H9 (cell line): ENCODE measurements around the gene STRIP1. TPM values are rescaled to one million over a fixed set of nuclear protein-coding genes. Genes with fewer than 3 reads are reported as not detected.
A peak's percentile ranks its signal among the peaks of the same experiment; 100 is the strongest.

Source experiments
- DNase-seq: peaks from one replicate; pipeline ENCODE4 v3.0.0-alpha.2; 2017
- H2AFZ ChIP-seq: one replicate; pipeline ENCODE4 v1.6.1; 2013; ENCODE audit warnings: mild to moderate bottlenecking, low read length, control low read depth, moderate library complexity
- H2AK5ac ChIP-seq: 2 replicates; pipeline ENCODE4 v1.6.1; 2013; ENCODE audit warnings: low read length, control low read depth, mixed read lengths; ENCODE audit not compliant: insufficient read length
- H2BK120ac ChIP-seq: one replicate; pipeline ENCODE4 v1.6.1; 2013; ENCODE audit warnings: low read depth, mild to moderate bottlenecking, low read length, control low read depth, inconsistent platforms; ENCODE audit not compliant: poor library complexity, severe bottlenecking
- H2BK12ac ChIP-seq: 2 replicates; pipeline ENCODE4 v1.6.1; 2013; ENCODE audit warnings: low read length, control low read depth, mixed read lengths, low read depth; ENCODE audit not compliant: insufficient read length
- H2BK15ac ChIP-seq: 2 replicates; pipeline ENCODE4 v1.6.1; 2013; ENCODE audit warnings: low read depth, low read length, control low read depth
- H2BK20ac ChIP-seq: one replicate; pipeline ENCODE4 v1.6.1; 2013; ENCODE audit warnings: low read depth, mild to moderate bottlenecking, low read length, control low read depth, inconsistent platforms; ENCODE audit not compliant: poor library complexity, severe bottlenecking
- H2BK5ac ChIP-seq: 2 replicates; pipeline ENCODE4 v1.6.1; 2013; ENCODE audit warnings: low read length, control low read depth, mixed read lengths; ENCODE audit not compliant: insufficient read length
- H3K14ac ChIP-seq: 2 replicates; pipeline ENCODE4 v1.6.1; 2013; ENCODE audit warnings: low read length, control low read depth; ENCODE audit not compliant: insufficient read depth
- H3K18ac ChIP-seq: 2 replicates; pipeline ENCODE4 v1.6.1; 2013; ENCODE audit warnings: low read depth, mild to moderate bottlenecking, mixed read lengths, low read length, control low read depth; ENCODE audit not compliant: insufficient read length
- H3K23ac ChIP-seq: 2 replicates; pipeline ENCODE4 v1.6.1; 2013; ENCODE audit warnings: low read length, control low read depth, mixed read lengths, low read depth; ENCODE audit not compliant: insufficient read length
- H3K23me2 ChIP-seq: 2 replicates; pipeline ENCODE4 v1.6.1; 2013; ENCODE audit warnings: low read depth, mild to moderate bottlenecking, mixed read lengths, low read length, control low read depth; ENCODE audit not compliant: insufficient read length, poor library complexity, severe bottlenecking
- H3K27ac ChIP-seq: 2 replicates; pipeline ENCODE4 v1.5.1; 2013; ENCODE audit warnings: low read length, control low read depth, mixed read lengths, low read depth; ENCODE audit not compliant: insufficient read length
- H3K27me3 ChIP-seq: 2 replicates; pipeline ENCODE4 v1.6.1; 2013; ENCODE audit warnings: low read length, control low read depth, inconsistent platforms; ENCODE audit not compliant: insufficient read depth
- H3K4ac ChIP-seq: 2 replicates; pipeline ENCODE4 v1.6.1; 2013; ENCODE audit warnings: low read depth, mild to moderate bottlenecking, control low read depth, inconsistent platforms, low read length, moderate library complexity
- H3K4me1 ChIP-seq: 2 replicates; pipeline ENCODE4 v1.6.1; 2013; ENCODE audit warnings: low read length, control low read depth, inconsistent platforms; ENCODE audit not compliant: insufficient read depth
- H3K4me2 ChIP-seq: 2 replicates; pipeline ENCODE4 v1.6.1; 2013; ENCODE audit warnings: low read length, control low read depth, mixed read lengths; ENCODE audit not compliant: insufficient read length, insufficient read depth
- H3K56ac ChIP-seq: 2 replicates; pipeline ENCODE4 v1.6.1; 2013; ENCODE audit warnings: low read depth, mild to moderate bottlenecking, mixed read lengths, low read length, control low read depth; ENCODE audit not compliant: insufficient read length
- H3K79me1 ChIP-seq: 2 replicates; pipeline ENCODE4 v1.6.1; 2013; ENCODE audit warnings: low read depth, mild to moderate bottlenecking, moderate library complexity, low read length, control low read depth, inconsistent platforms; ENCODE audit not compliant: insufficient read depth, poor library complexity, severe bottlenecking
- H3K79me2 ChIP-seq: 2 replicates; pipeline ENCODE4 v1.6.1; 2013; ENCODE audit warnings: low read length, control low read depth, inconsistent platforms; ENCODE audit not compliant: insufficient read depth
- H3K9ac ChIP-seq: 2 replicates; pipeline ENCODE4 v1.6.1; 2013; ENCODE audit warnings: low read length, control low read depth, mixed read lengths; ENCODE audit not compliant: insufficient read length; ENCODE audit errors: extremely low read depth
- H3K9me3 ChIP-seq: one replicate; pipeline ENCODE4 v1.6.1; 2013; ENCODE audit warnings: low read depth, low read length, inconsistent platforms; ENCODE audit not compliant: control insufficient read depth
- H3T11ph ChIP-seq: one replicate; pipeline ENCODE4 v1.6.1; 2013; ENCODE audit warnings: mild to moderate bottlenecking, low read length, control low read depth, inconsistent platforms
- H4K20me1 ChIP-seq: one replicate; pipeline ENCODE4 v1.6.1; 2013; ENCODE audit not compliant: control insufficient read depth, insufficient read length, insufficient read depth
- H4K5ac ChIP-seq: 2 replicates; pipeline ENCODE4 v1.6.1; 2013; ENCODE audit warnings: low read depth, mild to moderate bottlenecking, mixed read lengths, low read length, control low read depth; ENCODE audit not compliant: insufficient read length
- H4K8ac ChIP-seq: replicated peaks from 2 replicates; pipeline ENCODE4 v1.6.1; 2013; ENCODE audit warnings: low read length, control low read depth, mixed read lengths, low read depth; ENCODE audit not compliant: insufficient read length
- H4K91ac ChIP-seq: 2 replicates; pipeline ENCODE4 v1.6.1; 2013; ENCODE audit warnings: low read depth, mild to moderate bottlenecking, moderate library complexity, mixed read lengths, low read length, control low read depth; ENCODE audit not compliant: insufficient read length
- H3K27ac Mint-ChIP-seq, 3 experiments: 2 replicates in 2 of 3; 3 replicates in 1 of 3; pipeline ENCODE4 v1.8.0; 2020 to 2021; ENCODE audit warnings: mixed read lengths in 3 of 3, mild to moderate bottlenecking in 1 of 3, moderate library complexity in 1 of 3
- H3K27me3 Mint-ChIP-seq: 2 replicates; pipeline ENCODE4 v1.8.0; 2021; ENCODE audit warnings: low read depth, mild to moderate bottlenecking, moderate library complexity, mixed read lengths
- H3K36me3 Mint-ChIP-seq, 3 experiments: 2 replicates in 2 of 3; 3 replicates in 1 of 3; pipeline ENCODE4 v1.8.0; 2020 to 2021; ENCODE audit warnings: low read depth in 3 of 3, mixed read lengths in 3 of 3; ENCODE audit not compliant: insufficient read depth in 1 of 3
- H3K4me1 Mint-ChIP-seq, 2 experiments: 2 replicates each; pipeline ENCODE4 v1.8.0; 2020; ENCODE audit warnings: mixed read lengths in 2 of 2
- H3K4me3 Mint-ChIP-seq, 2 experiments: 2 replicates in 1 of 2; 3 replicates in 1 of 2; pipeline ENCODE4 v1.8.0; 2020 to 2021; ENCODE audit warnings: mild to moderate bottlenecking in 2 of 2, mixed read lengths in 2 of 2, moderate library complexity in 1 of 2
- H3K9me3 Mint-ChIP-seq, 2 experiments: 2 replicates in 1 of 2; 3 replicates in 1 of 2; pipeline ENCODE4 v1.8.0; 2020; ENCODE audit warnings: mild to moderate bottlenecking in 2 of 2, mixed read lengths in 2 of 2, moderate library complexity in 1 of 2
- WGBS: extraction: QIAGEN DNeasy Blood & Tissue Kit; methylation state at CpG from one replicate; pipeline ENCODE4 v1.1.7; 2013; ENCODE audit warnings: missing lambda C conversion rate, low lambda C conversion rate, mixed read lengths; ENCODE audit not compliant: insufficient read length; ENCODE audit errors: extremely low coverage; 5-methylcytosine and 5-hydroxymethylcytosine counted together
- total RNA-seq: library from RNA; stranded (reverse); gene quantifications from 2 replicates; pipeline ENCODE4 v1.2.1, GENCODE V29; 2021
- TF ChIP-seq, protein P1 (sequence below): fragments of 200-600 bp; sonication (generic); conservative IDR thresholded peaks from 3 replicates; pipeline ENCODE4 v1.8.0; 2021; ENCODE audit warnings: antibody characterized with exemption, mild to moderate bottlenecking

Gene STRIP1
- total RNA-seq, 1 experiment from 2014 or later, result 43.6 TPM

DNA sequence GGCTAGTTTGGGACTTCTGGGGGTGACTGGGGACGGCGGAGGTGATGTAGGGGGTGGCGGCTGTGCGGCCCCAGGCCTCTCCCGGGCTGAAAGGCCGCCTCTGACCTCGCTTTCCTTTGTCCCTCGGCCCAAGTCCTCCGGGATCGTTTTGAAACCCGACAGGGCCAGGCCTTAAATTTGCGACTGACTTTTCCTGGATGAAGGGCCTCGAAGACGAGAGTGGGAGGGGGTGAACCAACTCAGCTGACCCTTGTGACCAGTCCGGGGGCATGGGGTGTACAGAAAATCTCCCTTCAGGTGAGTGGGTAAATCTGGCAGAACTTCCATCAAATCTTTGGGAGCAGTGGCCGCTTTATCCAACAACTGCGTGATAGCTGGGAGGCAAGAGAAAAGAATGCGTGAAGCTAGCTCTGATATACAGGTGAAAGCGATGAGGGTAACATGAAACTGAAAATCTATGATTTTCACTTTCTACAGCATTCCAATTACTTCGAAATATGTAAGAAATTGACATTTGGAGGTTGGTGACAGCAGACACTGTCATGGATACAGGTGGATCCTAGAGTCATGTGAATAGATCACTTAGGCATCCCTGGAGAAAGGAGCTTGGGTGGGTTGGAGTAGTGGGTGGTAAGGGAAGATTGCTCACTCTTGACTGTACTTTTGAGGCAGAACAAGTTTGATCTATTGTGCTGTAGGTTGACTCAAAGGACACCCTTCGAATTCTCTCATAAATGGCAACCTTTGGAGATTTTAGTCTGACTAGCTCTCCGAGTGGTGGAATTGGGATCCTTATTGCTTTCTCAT lies 49.0 kb upstream of the STRIP1 start:
- Histone ChIP-seq H4K91ac (no peak overlapping the region), H3T11ph (no peak overlapping the region), H3K27ac (no peak overlapping the region), H3K18ac (peak overlapping the region; percentile 24), H3K79me2 (peaks cover 14% of the 10 kb centered on the region; the same call in 1 of the 2 replicates), H3K27me3 (no peaks in the 10 kb centered on the region), H4K5ac (no peak overlapping the region), H3K56ac (no peak overlapping the region), H2AFZ (no peak overlapping the region), H3K9ac (peak overlapping the region; percentile 62), H3K4me1 (peaks cover 5% of the 10 kb centered on the region; the same call in 1 of the 2 replicates), H2BK12ac (no peak overlapping the region), H2AK5ac (no peak overlapping the region), H3K9me3 (no peaks in the 10 kb centered on the region), H4K8ac (no peak overlapping the region), H3K79me1 (no peaks in the 10 kb centered on the region), H3K14ac (peak overlapping the region; percentile 81), H4K20me1 (no peaks in the 10 kb centered on the region), H2BK120ac (no peak overlapping the region), H3K23me2 (peaks cover 5% of the 10 kb centered on the region), H3K4me2 (peak overlapping the region; percentile 82), H3K23ac (no peak overlapping the region), H2BK5ac (no peak overlapping the region), H2BK15ac (no peak overlapping the region), H3K4ac (no peak overlapping the region; the same call in 1 of the 2 replicates), H2BK20ac (no peak overlapping the region)
- TF ChIP-seq, protein P1, sequence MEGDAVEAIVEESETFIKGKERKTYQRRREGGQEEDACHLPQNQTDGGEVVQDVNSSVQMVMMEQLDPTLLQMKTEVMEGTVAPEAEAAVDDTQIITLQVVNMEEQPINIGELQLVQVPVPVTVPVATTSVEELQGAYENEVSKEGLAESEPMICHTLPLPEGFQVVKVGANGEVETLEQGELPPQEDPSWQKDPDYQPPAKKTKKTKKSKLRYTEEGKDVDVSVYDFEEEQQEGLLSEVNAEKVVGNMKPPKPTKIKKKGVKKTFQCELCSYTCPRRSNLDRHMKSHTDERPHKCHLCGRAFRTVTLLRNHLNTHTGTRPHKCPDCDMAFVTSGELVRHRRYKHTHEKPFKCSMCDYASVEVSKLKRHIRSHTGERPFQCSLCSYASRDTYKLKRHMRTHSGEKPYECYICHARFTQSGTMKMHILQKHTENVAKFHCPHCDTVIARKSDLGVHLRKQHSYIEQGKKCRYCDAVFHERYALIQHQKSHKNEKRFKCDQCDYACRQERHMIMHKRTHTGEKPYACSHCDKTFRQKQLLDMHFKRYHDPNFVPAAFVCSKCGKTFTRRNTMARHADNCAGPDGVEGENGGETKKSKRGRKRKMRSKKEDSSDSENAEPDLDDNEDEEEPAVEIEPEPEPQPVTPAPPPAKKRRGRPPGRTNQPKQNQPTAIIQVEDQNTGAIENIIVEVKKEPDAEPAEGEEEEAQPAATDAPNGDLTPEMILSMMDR, result no peak
- no CpG with 5 or more reads among the region's 22 CpGs for WGBS
- H3K9me3 Mint-ChIP-seq, result no peaks in the 10 kb centered on the region
- H3K4me3 Mint-ChIP-seq, result peak overlapping the region; percentile 95 to 97
- peaks cover 35 to 40% of the 10 kb centered on the region in 2 experiments for H3K4me1 Mint-ChIP-seq
- peaks cover 3 to 9% (median 5%) of the 10 kb centered on the region in 3 experiments; a peak in 5 of 7 replicates for H3K36me3 Mint-ChIP-seq
- peak overlapping the region in 2 of 3 experiments; percentile 55 to 97; a peak in 4 of 7 replicates for H3K27ac Mint-ChIP-seq
- peaks cover 3% of the 10 kb centered on the region for H3K27me3 Mint-ChIP-seq
- no peak for DNase-seq
